GM12874 (cell line): ENCODE data around the gene PDZD4.

Source experiments
- CTCF ChIP-seq: IDR thresholded peaks from 2 replicates; pipeline ENCODE4 v1.5.1; 2011; ENCODE audit warnings: low read depth, mild to moderate bottlenecking, control low read depth, low read length, moderate library complexity; ENCODE audit not compliant: insufficient read depth

The PDZD4 gene

GRCh38 chrX:153845842-153846241 is 15.5 kb upstream of the PDZD4 start:
- TF ChIP-seq CTCF, result no peak

DNA sequence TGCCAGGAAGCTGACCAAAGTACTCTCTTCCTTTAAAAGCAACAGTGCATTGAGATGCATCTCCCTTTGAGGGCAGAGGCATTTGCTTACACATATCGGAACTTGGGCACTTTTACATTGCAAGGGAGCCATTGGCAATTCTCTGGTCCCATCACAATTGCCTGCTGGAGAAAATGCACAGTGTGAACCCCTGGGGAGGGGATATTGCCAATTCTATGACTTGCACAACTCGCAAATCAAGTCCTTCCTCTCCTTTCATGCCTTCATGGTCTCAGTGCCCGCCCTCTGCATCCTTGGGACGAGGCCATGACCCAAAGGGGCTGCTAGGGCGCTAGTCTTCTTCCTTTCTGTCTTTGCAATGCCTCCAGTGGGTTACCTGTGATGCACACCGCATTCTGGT is 14.9 kb upstream of the PDZD4 start:
- no peak for TF ChIP-seq CTCF

GRCh38 chrX:153844509-153845082 is 14.3 kb upstream of the PDZD4 start:
- TF ChIP-seq CTCF, result no peak

GRCh38 chrX:153836921-153837320 is 6.6 kb upstream of the PDZD4 start:
- TF ChIP-seq CTCF, result no peak

GRCh38 chrX:153832728-153833127 is 2.4 kb upstream of the PDZD4 start:
- TF ChIP-seq CTCF, result no peak

- no peak for TF ChIP-seq CTCF
Observed at GRCh38 chrX:153831429-153832150, 1.2 kb upstream of the PDZD4 start.

DNA sequence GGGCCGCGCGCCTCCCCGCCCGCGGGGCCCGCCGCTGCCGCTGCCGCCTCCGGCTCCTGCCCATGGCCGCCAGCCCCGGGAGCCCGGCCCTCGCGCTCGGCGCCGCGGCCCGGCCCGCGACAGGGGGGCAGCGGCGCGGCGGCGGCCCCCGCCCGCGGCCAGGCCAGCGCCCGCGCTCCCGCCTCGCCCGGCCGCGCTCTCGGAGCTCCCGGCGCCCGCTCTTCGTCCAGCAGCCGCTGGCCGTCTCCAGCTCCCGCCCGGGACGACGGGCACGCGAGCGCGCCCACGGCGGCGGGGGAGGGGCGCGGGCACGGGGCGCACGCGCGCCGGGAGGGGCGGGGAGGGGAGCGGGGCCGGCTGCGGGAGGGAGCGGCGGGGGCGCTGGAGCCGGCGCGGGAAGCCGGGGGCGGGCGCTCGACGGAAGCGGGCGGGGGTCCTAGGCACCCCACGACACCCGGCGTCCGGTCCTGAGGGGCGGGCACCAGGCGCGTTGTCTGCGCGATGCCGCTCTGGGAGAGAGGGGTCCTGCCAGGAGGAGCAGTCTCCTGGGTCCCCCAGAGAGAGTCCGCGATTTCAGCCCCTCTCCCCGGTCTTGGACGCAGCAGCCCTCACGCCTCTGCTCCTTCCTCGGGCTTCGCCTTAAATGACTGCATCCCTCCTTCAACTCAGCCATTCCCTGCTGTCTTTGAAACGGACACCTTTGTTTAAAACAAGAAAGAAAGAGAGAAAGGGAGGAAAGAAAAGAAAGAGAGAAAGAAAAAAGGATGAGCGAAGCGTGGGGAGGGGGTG is 490 bp upstream of the PDZD4 start:
- no peak for TF ChIP-seq CTCF
